Lung (tissue), 12 donors: Measurements from ENCODE around the gene MAP3K21. TPM values are rescaled to one million over a fixed set of nuclear protein-coding genes. Genes with fewer than 3 reads are reported as not detected.
A peak's percentile ranks its signal among the peaks of the same experiment; 100 is the strongest.

ENCODE experiments used
- ATAC-seq: fragments of 200-7000 bp; cut with Tn5 transposase; one replicate; pipeline ENCODE4 v1.9.1; 2020; ENCODE audit warnings: moderate number of reproducible peaks; ENCODE audit not compliant: insufficient read depth, low FRiP score
- DNase-seq, 3 donors: peaks; one replicate each; pipeline ENCODE4 v3.0.0-alpha.2; 2013 to 2017
- H3K27ac ChIP-seq, 2 donors: one replicate each; pipeline ENCODE4 v1.5.1; 2013; ENCODE audit warnings: mild to moderate bottlenecking in 2 of 2, moderate library complexity in 2 of 2, control low read depth in 1 of 2, inconsistent platforms in 1 of 2, low read depth in 1 of 2, low read length in 1 of 2
- H3K27me3 ChIP-seq, 3 donors: one replicate each; pipeline ENCODE4 v1.5.1; 2013; ENCODE audit warnings: low read length in 2 of 3; ENCODE audit not compliant: control insufficient read depth in 3 of 3, insufficient read depth in 3 of 3
- H3K36me3 ChIP-seq, 4 donors: one replicate each; pipeline ENCODE4 v1.5.1; 2013; ENCODE audit warnings: low read length in 4 of 4, mild to moderate bottlenecking in 1 of 4, moderate library complexity in 1 of 4; ENCODE audit not compliant: control insufficient read depth in 4 of 4, insufficient read depth in 4 of 4
- H3K4me1 ChIP-seq, 5 donors: one replicate each; pipeline ENCODE4 v1.5.1; 2013; ENCODE audit warnings: low read length in 5 of 5, mild to moderate bottlenecking in 2 of 5, moderate library complexity in 1 of 5; ENCODE audit not compliant: control insufficient read depth in 5 of 5, insufficient read depth in 5 of 5
- H3K4me3 ChIP-seq: one replicate; pipeline ENCODE4 v1.5.1; 2013; ENCODE audit warnings: mild to moderate bottlenecking, control low read depth, moderate library complexity
- H3K9ac ChIP-seq, 2 donors: one replicate each; pipeline ENCODE4 v1.5.1; 2013; ENCODE audit warnings: low read length in 2 of 2, control low read depth in 1 of 2; ENCODE audit not compliant: insufficient read depth in 1 of 2
- H3K9me3 ChIP-seq, 4 donors: one replicate each; pipeline ENCODE4 v1.5.1; 2013; ENCODE audit warnings: low read length in 3 of 4, mild to moderate bottlenecking in 1 of 4, moderate library complexity in 1 of 4; ENCODE audit not compliant: control insufficient read depth in 4 of 4, insufficient read depth in 3 of 4
- WGBS, 2 donors: extraction: QIAGEN DNeasy Blood & Tissue Kit; methylation state at CpG; one replicate each; pipeline ENCODE4 v1.1.7; 2013; 5-methylcytosine and 5-hydroxymethylcytosine counted together
- polyA plus RNA-seq, 2 donors: library from polyadenylated mRNA; stranded (reverse); fragments of 200-250 nt; gene quantifications; one replicate each; pipeline ENCODE4 v1.2.1, GENCODE V29; 2013
- total RNA-seq, 2 donors: library from RNA; depleted of rRNA in 1 of 2; stranded (reverse); fragments of >200 nt in 1 of 2; gene quantifications; one replicate each; pipeline ENCODE4 v1.2.1, GENCODE V29; 2014 to 2021
- TF ChIP-seq, protein P1 (sequence below): IDR thresholded peaks from 2 replicates; pipeline ENCODE4 v1.5.1; 2012; ENCODE audit warnings: mild to moderate bottlenecking; ENCODE audit errors: control extremely low read depth, extremely low read depth
- donor health status: control.
- donor health status: control.
- donor health status: Bipolar disorder and iron deficiency.
- donor health status: healthy.
- donor health status: DM: yes; HTN: yes; CAD: no.

MAP3K21 gene
- total and polyA plus RNA-seq, 4 donors = 3.2 to 11.4 (median 5.7) TPM

DNA sequence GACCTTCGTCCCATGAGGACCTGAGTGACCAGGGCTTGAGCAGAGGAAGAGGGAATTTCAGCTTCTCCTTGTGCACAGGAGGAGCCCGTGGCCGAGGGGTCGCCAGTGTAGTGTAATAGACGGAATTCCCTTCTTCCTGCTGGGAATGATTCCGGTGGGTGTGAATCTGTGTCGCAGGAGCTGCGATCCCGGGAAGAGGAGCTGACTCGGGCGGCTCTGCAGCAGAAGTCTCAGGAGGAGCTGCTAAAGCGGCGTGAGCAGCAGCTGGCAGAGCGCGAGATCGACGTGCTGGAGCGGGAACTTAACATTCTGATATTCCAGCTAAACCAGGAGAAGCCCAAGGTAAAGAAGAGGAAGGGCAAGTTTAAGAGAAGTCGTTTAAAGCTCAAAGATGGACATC lies 34.4 kb downstream of the MAP3K21 start:
- Histone ChIP-seq H3K9me3 (peaks cover 0 to 2% (median 0%) of the 10 kb centered on the region in 4 donors), H3K4me3 (no peak overlapping the region), H3K9ac (no peak overlapping the region), H3K27me3 (peaks cover 0 to 11% (median 6%) of the 10 kb centered on the region in 3 donors), H3K27ac (no peak overlapping the region), H3K36me3 (no peaks in the 10 kb centered on the region), H3K4me1 (peaks cover 0 to 9% (median 0%) of the 10 kb centered on the region in 5 donors)
- peak in 2 of 3 donors; percentile 24 to 43 for DNase-seq
- ATAC-seq = no peak
- 60 to 78% methylated on average over 19 of the region's 19 CpGs for WGBS, 2 donors
- TF ChIP-seq, protein P1, sequence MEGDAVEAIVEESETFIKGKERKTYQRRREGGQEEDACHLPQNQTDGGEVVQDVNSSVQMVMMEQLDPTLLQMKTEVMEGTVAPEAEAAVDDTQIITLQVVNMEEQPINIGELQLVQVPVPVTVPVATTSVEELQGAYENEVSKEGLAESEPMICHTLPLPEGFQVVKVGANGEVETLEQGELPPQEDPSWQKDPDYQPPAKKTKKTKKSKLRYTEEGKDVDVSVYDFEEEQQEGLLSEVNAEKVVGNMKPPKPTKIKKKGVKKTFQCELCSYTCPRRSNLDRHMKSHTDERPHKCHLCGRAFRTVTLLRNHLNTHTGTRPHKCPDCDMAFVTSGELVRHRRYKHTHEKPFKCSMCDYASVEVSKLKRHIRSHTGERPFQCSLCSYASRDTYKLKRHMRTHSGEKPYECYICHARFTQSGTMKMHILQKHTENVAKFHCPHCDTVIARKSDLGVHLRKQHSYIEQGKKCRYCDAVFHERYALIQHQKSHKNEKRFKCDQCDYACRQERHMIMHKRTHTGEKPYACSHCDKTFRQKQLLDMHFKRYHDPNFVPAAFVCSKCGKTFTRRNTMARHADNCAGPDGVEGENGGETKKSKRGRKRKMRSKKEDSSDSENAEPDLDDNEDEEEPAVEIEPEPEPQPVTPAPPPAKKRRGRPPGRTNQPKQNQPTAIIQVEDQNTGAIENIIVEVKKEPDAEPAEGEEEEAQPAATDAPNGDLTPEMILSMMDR = no peak

- ATAC-seq = no peak
- TF ChIP-seq, protein P1 = no peak
- Histone ChIP-seq H3K4me1 (peaks cover 0 to 9% (median 0%) of the 10 kb centered on the region in 5 donors), H3K27me3 (peaks cover 0 to 11% (median 6%) of the 10 kb centered on the region in 3 donors), H3K36me3 (no peaks in the 10 kb centered on the region), H3K9ac (no peak overlapping the region), H3K27ac (no peak overlapping the region), H3K9me3 (peaks cover 0 to 2% (median 0%) of the 10 kb centered on the region in 4 donors), H3K4me3 (no peak overlapping the region)
- WGBS, 2 donors = 96 to 97% methylated on average over 1 of the region's 1 CpG
- no peak for DNase-seq
Measured at GRCh38 chr1:233362743-233363142, 35.2 kb downstream of the MAP3K21 start.

- TF ChIP-seq, protein P1 = no peak
- Histone ChIP-seq H3K9me3 (peaks cover 0 to 2% (median 0%) of the 10 kb centered on the region in 4 donors), H3K9ac (no peak overlapping the region), H3K4me1 (peaks cover 0 to 9% (median 0%) of the 10 kb centered on the region in 5 donors), H3K27ac (no peak overlapping the region), H3K36me3 (no peaks in the 10 kb centered on the region), H3K4me3 (no peak overlapping the region), H3K27me3 (peaks cover 0 to 11% (median 6%) of the 10 kb centered on the region in 3 donors)
- ATAC-seq = no peak
- DNase-seq = no peak
- 45 to 54% methylated on average over 1 of the region's 1 CpG for WGBS, 2 donors
Measured at GRCh38 chr1:233364026-233364425, 36.5 kb downstream of the MAP3K21 start.
